Erythroblast (primary cell): Measurements from ENCODE around the gene MED25.

Experiments
- GATA1 ChIP-seq: IDR thresholded peaks from 2 replicates; pipeline ENCODE4 v1.6.1; 2011; ENCODE audit warnings: low read depth, mild to moderate bottlenecking, control low read depth, low read length, moderate library complexity
- POLR2A ChIP-seq: IDR thresholded peaks from 2 replicates; pipeline ENCODE4 v1.6.1; 2011; ENCODE audit warnings: mild to moderate bottlenecking, low read length

- TF ChIP-seq POLR2A (no peak), GATA1 (no peak)
These were observed 57.1 kb downstream of the MED25 start for GRCh38 chr19:49875177-49875576.
